GM23338 (cell line): ENCODE measurements around the gene ACSF3. TPM values are rescaled to one million over a fixed set of nuclear protein-coding genes. Genes with fewer than 3 reads are reported as not detected.

Source experiments
- ATAC-seq: fragments of 200-7000 bp; cut with Tn5 transposase; 3 replicates; pipeline ENCODE4 v1.9.1; 2020
- DNase-seq: peaks from one replicate; pipeline ENCODE4 v3.0.0-alpha.2; 2015; ENCODE audit warnings: low spot score
- H2AFZ ChIP-seq: fragments of 200-600 bp; sonication (generic); 2 replicates; pipeline ENCODE4 v1.8.0; 2016; ENCODE audit warnings: antibody characterized with exemption, mild to moderate bottlenecking, moderate library complexity
- H3F3A ChIP-seq: fragments of 200-600 bp; sonication (generic); replicated peaks from 2 replicates; pipeline ENCODE4 v1.8.0; 2017; ENCODE audit warnings: antibody characterized with exemption, mixed run types, low read depth
- H3K27ac ChIP-seq: fragments of 200-600 bp; sonication (generic); 2 replicates; pipeline ENCODE4 v1.6.1; 2016; ENCODE audit warnings: low read depth
- H3K27me3 ChIP-seq: fragments of 200-600 bp; sonication (generic); 2 replicates; pipeline ENCODE4 v1.8.0; 2016; ENCODE audit warnings: mild to moderate bottlenecking, mixed run types, moderate library complexity; ENCODE audit not compliant: insufficient read depth
- H3K36me3 ChIP-seq: fragments of 200-600 bp; sonication (generic); 2 replicates; pipeline ENCODE4 v1.8.0; 2016; ENCODE audit warnings: mild to moderate bottlenecking; ENCODE audit not compliant: insufficient read depth
- H3K4me1 ChIP-seq: fragments of 200-600 bp; sonication (generic); 2 replicates; pipeline ENCODE4 v1.8.0; 2016; ENCODE audit warnings: mild to moderate bottlenecking, moderate library complexity; ENCODE audit not compliant: insufficient read depth
- H3K4me2 ChIP-seq: fragments of 200-600 bp; sonication (generic); 2 replicates; pipeline ENCODE4 v1.7.1; 2017; ENCODE audit warnings: mixed run types
- H3K4me3 ChIP-seq: fragments of 200-600 bp; sonication (generic); 2 replicates; pipeline ENCODE4 v1.6.1; 2016; ENCODE audit warnings: mixed run types
- H3K79me2 ChIP-seq: fragments of 200-600 bp; sonication (generic); replicated peaks from 2 replicates; pipeline ENCODE4 v1.8.0; 2017; ENCODE audit warnings: mild to moderate bottlenecking; ENCODE audit not compliant: insufficient read depth
- H3K9me2 ChIP-seq: fragments of 200-600 bp; sonication (generic); 2 replicates; pipeline ENCODE4 v1.8.0; 2017; ENCODE audit not compliant: insufficient read depth
- H4K20me1 ChIP-seq: fragments of 200-600 bp; sonication (generic); replicated peaks from 2 replicates; pipeline ENCODE4 v1.8.0; 2017; ENCODE audit warnings: mild to moderate bottlenecking; ENCODE audit not compliant: insufficient read depth
- H3K27ac Mint-ChIP-seq: 2 replicates; pipeline ENCODE4 v1.8.0; 2020; ENCODE audit warnings: inconsistent platforms, mild to moderate bottlenecking, moderate library complexity, mixed read lengths
- H3K27me3 Mint-ChIP-seq: 3 replicates; pipeline ENCODE4 v1.8.0; 2022; ENCODE audit warnings: low read depth, mild to moderate bottlenecking, moderate library complexity, mixed read lengths, inconsistent platforms; ENCODE audit not compliant: insufficient read depth, poor library complexity
- H3K36me3 Mint-ChIP-seq: 3 replicates; pipeline ENCODE4 v1.8.0; 2021; ENCODE audit warnings: low read depth, mild to moderate bottlenecking, inconsistent platforms, moderate library complexity, mixed read lengths
- H3K4me1 Mint-ChIP-seq: 3 replicates; pipeline ENCODE4 v1.8.0; 2020; ENCODE audit warnings: mild to moderate bottlenecking, inconsistent platforms, mixed read lengths
- H3K4me3 Mint-ChIP-seq: 3 replicates; pipeline ENCODE4 v1.8.0; 2021; ENCODE audit warnings: moderate library complexity, mild to moderate bottlenecking, inconsistent platforms, mixed read lengths
- H3K9me3 Mint-ChIP-seq: 3 replicates; pipeline ENCODE4 v1.8.0; 2020; ENCODE audit warnings: moderate library complexity, mild to moderate bottlenecking, inconsistent platforms, mixed read lengths
- CREB1 ChIP-seq: fragments of 250-450 bp; sonication (Bioruptor Pico); IDR thresholded peaks from 2 replicates; pipeline ENCODE4 v1.5.0; 2020; ENCODE audit warnings: low read depth, mild to moderate bottlenecking, moderate library complexity
- EZH2 ChIP-seq: fragments of 200-600 bp; sonication (generic); IDR thresholded peaks from one replicate; pipeline ENCODE4 v1.8.0; 2017; ENCODE audit warnings: antibody characterized with exemption, mild to moderate bottlenecking, low read depth; ENCODE audit not compliant: unreplicated experiment
- EZH2phosphoT487 ChIP-seq: fragments of 200-600 bp; sonication (generic); IDR thresholded peaks from one replicate; pipeline ENCODE4 v1.8.1; 2018; ENCODE audit warnings: antibody characterized with exemption; ENCODE audit not compliant: unreplicated experiment
- JUNB ChIP-seq: IDR thresholded peaks from one replicate; pipeline ENCODE4 v1.6.1; 2016; ENCODE audit warnings: antibody characterized with exemption; ENCODE audit not compliant: unreplicated experiment
- NANOG ChIP-seq: IDR thresholded peaks from 2 replicates; pipeline ENCODE4 v1.6.1; 2016; ENCODE audit warnings: antibody characterized with exemption, borderline replicate concordance
- POLR2AphosphoS5 ChIP-seq: IDR thresholded peaks from 2 replicates; pipeline ENCODE4 v1.6.1; 2016; ENCODE audit warnings: antibody characterized with exemption, low read depth
- REST ChIP-seq: IDR thresholded peaks from one replicate; pipeline ENCODE4 v1.6.1; 2018; ENCODE audit warnings: antibody characterized with exemption; ENCODE audit not compliant: unreplicated experiment
- STAT1 ChIP-seq: IDR thresholded peaks from one replicate; pipeline ENCODE4 v1.6.1; 2016; ENCODE audit warnings: antibody characterized with exemption; ENCODE audit not compliant: unreplicated experiment
- ZNF114 ChIP-seq: fragments of 250-450 bp; sonication (Bioruptor Pico); IDR thresholded peaks from 2 replicates; pipeline ENCODE4 v1.5.0; 2020; ENCODE audit warnings: mild to moderate bottlenecking, moderate library complexity
- ZNF331 ChIP-seq: fragments of 250-450 bp; sonication (Bioruptor Pico); IDR thresholded peaks from 2 replicates; pipeline ENCODE4 v1.5.0; 2020; ENCODE audit warnings: low read depth, mild to moderate bottlenecking, moderate library complexity
- polyA plus RNA-seq: library from polyadenylated mRNA; unstranded; fragments of >200 nt; fragmentation: Nextera tagmentation; extraction: Ambion mirVana; gene quantifications from 2 replicates; pipeline ENCODE4 v1.2.1, GENCODE V29; 2016
- total RNA-seq: library from RNA; depleted of rRNA; stranded (reverse); fragments of >200 nt; shearing (Covaris generic); gene quantifications from 2 replicates; pipeline ENCODE4 v1.2.3, GENCODE V29; 2014
- TF ChIP-seq, protein P1 (sequence below): IDR thresholded peaks from 2 replicates; pipeline ENCODE4 v1.6.1; 2016; ENCODE audit warnings: antibody characterized with exemption
- TF ChIP-seq, protein P2 (sequence below): fragments of 250-450 bp; sonication (Bioruptor Pico); IDR thresholded peaks from 2 replicates; pipeline ENCODE4 v1.5.0; 2020; ENCODE audit warnings: mild to moderate bottlenecking, moderate library complexity
- TF ChIP-seq, protein P3 (sequence below), 2 experiments: fragments of 200-600 bp in 1 of 2; sonication (generic) in 1 of 2; conservative IDR thresholded peaks; 2 replicates each; pipeline versions ENCODE4 v1.5.1 to v1.6.1; 2016 to 2017; ENCODE audit warnings: antibody characterized with exemption in 2 of 2, low read depth in 2 of 2, mild to moderate bottlenecking in 2 of 2, moderate library complexity in 1 of 2

ACSF3 gene
- total and polyA plus RNA-seq, 2 experiments from 2014 or later: 12.8 to 23.1 TPM

- H3K27me3 ChIP-seq: no peaks in the 10 kb centered on the region
- ATAC-seq: no peak; the same call in 2 of the 3 replicates
- TF ChIP-seq ZNF331 (CRISPR knock-in tag) (no peak), POLR2AphosphoS5 (no peak), EZH2 (no peak), ZNF114 (CRISPR knock-in tag) (no peak), JUNB (no peak), CREB1 (CRISPR knock-in tag) (no peak), STAT1 (no peak), EZH2phosphoT487 (no peak), REST (no peak), NANOG (no peak)
- TF ChIP-seq, protein P1, sequence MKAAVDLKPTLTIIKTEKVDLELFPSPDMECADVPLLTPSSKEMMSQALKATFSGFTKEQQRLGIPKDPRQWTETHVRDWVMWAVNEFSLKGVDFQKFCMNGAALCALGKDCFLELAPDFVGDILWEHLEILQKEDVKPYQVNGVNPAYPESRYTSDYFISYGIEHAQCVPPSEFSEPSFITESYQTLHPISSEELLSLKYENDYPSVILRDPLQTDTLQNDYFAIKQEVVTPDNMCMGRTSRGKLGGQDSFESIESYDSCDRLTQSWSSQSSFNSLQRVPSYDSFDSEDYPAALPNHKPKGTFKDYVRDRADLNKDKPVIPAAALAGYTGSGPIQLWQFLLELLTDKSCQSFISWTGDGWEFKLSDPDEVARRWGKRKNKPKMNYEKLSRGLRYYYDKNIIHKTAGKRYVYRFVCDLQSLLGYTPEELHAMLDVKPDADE: no peak
- TF ChIP-seq, protein P2, sequence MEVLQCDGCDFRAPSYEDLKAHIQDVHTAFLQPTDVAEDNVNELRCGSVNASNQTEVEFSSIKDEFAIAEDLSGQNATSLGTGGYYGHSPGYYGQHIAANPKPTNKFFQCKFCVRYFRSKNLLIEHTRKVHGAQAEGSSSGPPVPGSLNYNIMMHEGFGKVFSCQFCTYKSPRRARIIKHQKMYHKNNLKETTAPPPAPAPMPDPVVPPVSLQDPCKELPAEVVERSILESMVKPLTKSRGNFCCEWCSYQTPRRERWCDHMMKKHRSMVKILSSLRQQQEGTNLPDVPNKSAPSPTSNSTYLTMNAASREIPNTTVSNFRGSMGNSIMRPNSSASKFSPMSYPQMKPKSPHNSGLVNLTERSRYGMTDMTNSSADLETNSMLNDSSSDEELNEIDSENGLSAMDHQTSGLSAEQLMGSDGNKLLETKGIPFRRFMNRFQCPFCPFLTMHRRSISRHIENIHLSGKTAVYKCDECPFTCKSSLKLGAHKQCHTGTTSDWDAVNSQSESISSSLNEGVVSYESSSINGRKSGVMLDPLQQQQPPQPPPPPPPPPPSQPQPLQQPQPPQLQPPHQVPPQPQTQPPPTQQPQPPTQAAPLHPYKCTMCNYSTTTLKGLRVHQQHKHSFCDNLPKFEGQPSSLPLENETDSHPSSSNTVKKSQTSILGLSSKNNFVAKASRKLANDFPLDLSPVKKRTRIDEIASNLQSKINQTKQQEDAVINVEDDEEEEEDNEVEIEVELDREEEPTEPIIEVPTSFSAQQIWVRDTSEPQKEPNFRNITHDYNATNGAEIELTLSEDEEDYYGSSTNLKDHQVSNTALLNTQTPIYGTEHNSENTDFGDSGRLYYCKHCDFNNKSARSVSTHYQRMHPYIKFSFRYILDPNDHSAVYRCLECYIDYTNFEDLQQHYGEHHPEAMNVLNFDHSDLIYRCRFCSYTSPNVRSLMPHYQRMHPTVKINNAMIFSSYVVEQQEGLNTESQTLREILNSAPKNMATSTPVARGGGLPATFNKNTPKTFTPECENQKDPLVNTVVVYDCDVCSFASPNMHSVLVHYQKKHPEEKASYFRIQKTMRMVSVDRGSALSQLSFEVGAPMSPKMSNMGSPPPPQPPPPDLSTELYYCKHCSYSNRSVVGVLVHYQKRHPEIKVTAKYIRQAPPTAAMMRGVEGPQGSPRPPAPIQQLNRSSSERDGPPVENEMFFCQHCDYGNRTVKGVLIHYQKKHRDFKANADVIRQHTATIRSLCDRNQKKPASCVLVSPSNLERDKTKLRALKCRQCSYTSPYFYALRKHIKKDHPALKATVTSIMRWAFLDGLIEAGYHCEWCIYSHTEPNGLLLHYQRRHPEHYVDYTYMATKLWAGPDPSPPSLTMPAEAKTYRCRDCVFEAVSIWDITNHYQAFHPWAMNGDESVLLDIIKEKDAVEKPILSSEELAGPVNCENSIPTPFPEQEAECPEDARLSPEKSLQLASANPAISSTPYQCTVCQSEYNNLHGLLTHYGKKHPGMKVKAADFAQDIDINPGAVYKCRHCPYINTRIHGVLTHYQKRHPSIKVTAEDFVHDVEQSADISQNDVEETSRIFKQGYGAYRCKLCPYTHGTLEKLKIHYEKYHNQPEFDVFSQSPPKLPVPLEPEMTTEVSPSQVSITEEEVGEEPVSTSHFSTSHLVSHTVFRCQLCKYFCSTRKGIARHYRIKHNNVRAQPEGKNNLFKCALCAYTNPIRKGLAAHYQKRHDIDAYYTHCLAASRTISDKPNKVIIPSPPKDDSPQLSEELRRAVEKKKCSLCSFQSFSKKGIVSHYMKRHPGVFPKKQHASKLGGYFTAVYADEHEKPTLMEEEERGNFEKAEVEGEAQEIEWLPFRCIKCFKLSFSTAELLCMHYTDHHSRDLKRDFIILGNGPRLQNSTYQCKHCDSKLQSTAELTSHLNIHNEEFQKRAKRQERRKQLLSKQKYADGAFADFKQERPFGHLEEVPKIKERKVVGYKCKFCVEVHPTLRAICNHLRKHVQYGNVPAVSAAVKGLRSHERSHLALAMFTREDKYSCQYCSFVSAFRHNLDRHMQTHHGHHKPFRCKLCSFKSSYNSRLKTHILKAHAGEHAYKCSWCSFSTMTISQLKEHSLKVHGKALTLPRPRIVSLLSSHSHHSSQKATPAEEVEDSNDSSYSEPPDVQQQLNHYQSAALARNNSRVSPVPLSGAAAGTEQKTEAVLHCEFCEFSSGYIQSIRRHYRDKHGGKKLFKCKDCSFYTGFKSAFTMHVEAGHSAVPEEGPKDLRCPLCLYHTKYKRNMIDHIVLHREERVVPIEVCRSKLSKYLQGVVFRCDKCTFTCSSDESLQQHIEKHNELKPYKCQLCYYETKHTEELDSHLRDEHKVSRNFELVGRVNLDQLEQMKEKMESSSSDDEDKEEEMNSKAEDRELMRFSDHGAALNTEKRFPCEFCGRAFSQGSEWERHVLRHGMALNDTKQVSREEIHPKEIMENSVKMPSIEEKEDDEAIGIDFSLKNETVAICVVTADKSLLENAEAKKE: no peak
- TF ChIP-seq, protein P3, sequence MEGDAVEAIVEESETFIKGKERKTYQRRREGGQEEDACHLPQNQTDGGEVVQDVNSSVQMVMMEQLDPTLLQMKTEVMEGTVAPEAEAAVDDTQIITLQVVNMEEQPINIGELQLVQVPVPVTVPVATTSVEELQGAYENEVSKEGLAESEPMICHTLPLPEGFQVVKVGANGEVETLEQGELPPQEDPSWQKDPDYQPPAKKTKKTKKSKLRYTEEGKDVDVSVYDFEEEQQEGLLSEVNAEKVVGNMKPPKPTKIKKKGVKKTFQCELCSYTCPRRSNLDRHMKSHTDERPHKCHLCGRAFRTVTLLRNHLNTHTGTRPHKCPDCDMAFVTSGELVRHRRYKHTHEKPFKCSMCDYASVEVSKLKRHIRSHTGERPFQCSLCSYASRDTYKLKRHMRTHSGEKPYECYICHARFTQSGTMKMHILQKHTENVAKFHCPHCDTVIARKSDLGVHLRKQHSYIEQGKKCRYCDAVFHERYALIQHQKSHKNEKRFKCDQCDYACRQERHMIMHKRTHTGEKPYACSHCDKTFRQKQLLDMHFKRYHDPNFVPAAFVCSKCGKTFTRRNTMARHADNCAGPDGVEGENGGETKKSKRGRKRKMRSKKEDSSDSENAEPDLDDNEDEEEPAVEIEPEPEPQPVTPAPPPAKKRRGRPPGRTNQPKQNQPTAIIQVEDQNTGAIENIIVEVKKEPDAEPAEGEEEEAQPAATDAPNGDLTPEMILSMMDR (conservative IDR thresholded peaks at IDR 0.05; ENCODE audit: low read depth in 2 of 2): no peak
- Mint-ChIP-seq H3K4me3 (no peak overlapping the region), H3K36me3 (no peaks in the 10 kb centered on the region), H3K27me3 (peaks cover 6% of the 10 kb centered on the region), H3K9me3 (no peaks in the 10 kb centered on the region), H3K27ac (no peak overlapping the region), H3K4me1 (peaks cover 3% of the 10 kb centered on the region)
- H3K36me3 ChIP-seq: no peaks in the 10 kb centered on the region
- H3K79me2 ChIP-seq: no peaks in the 10 kb centered on the region
- H3K4me3 ChIP-seq: no peak overlapping the region
- no peaks in the 10 kb centered on the region for H3K9me2 ChIP-seq
- no peak overlapping the region for H3K27ac ChIP-seq
- H3K4me2 ChIP-seq: no peak overlapping the region
- no peak for DNase-seq
- no peaks in the 10 kb centered on the region for H3F3A ChIP-seq
- H4K20me1 ChIP-seq: no peaks in the 10 kb centered on the region
- H3K4me1 ChIP-seq: no peaks in the 10 kb centered on the region
- H2AFZ ChIP-seq: no peak overlapping the region
These were observed 85.5 kb downstream of the ACSF3 start for GRCh38 chr16:89179148-89179484.
